ENCODE data around the gene S100A4. TPM values are rescaled to one million over a fixed set of nuclear protein-coding genes. Genes with fewer than 3 reads are reported as not detected.
A peak's percentile ranks its signal among the peaks of the same experiment; 100 is the strongest.

S100A4 gene
- total RNA-seq, 6 experiments from 2014 or later: 7.6 to 21.6 (median 14.0) TPM

DNA sequence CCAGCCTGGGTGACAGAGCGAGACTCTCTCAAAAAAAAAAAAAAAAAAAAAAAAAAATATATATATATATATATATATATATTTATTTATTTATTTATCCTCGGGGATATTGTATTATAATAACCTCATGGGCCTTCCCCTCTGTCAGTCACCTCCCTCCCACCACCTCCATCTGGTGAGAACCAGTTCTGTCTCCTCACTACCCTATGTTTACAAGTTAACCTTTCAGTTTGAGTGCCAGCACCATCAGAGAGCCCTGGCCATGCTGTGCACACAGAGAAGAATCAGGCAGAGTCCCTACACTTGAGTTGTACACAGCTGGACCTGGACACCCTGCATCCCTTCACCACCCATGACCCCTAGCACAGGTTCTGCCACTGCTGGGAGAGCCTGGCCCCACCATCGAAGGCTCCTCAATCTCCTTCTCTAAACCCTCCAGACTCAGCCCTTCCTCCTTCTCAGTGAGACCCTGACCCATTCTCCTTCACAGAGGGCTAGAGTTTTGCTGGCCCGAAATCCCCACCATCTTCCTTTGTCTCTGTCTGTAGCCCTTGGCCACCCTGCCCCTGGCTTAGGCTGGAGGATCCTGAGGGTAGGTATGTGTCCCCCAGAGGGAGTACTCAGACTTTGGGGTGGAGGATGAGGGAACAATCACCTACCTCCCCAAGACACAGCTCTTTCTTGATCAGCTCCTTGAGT is 6.1 kb downstream of the S100A4 start:
- Histone ChIP-seq H3K4me3 (no peak overlapping the region), H3K27me3 (no peaks in the 10 kb centered on the region), H3K4me1 (no peaks in the 10 kb centered on the region), H3K36me3 (no peaks in the 10 kb centered on the region), H3K9me3 (no peaks in the 10 kb centered on the region), H3K27ac (no peak overlapping the region)
- no peak for ATAC-seq
- no peak for DNase-seq
- intact Hi-C loops (cut with DNase I): no loop called here
- 61% methylated on average over 2 of the region's 4 CpGs for WGBS (ENCODE audit: insufficient coverage, low coverage, low lambda C conversion rate, missing lambda C conversion rate)
- no peak for TF ChIP-seq POLR2A (IDR thresholded peaks at IDR 0.05)
- TF ChIP-seq, protein P1, sequence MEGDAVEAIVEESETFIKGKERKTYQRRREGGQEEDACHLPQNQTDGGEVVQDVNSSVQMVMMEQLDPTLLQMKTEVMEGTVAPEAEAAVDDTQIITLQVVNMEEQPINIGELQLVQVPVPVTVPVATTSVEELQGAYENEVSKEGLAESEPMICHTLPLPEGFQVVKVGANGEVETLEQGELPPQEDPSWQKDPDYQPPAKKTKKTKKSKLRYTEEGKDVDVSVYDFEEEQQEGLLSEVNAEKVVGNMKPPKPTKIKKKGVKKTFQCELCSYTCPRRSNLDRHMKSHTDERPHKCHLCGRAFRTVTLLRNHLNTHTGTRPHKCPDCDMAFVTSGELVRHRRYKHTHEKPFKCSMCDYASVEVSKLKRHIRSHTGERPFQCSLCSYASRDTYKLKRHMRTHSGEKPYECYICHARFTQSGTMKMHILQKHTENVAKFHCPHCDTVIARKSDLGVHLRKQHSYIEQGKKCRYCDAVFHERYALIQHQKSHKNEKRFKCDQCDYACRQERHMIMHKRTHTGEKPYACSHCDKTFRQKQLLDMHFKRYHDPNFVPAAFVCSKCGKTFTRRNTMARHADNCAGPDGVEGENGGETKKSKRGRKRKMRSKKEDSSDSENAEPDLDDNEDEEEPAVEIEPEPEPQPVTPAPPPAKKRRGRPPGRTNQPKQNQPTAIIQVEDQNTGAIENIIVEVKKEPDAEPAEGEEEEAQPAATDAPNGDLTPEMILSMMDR (IDR thresholded peaks at IDR 0.05): no peak

DNA sequence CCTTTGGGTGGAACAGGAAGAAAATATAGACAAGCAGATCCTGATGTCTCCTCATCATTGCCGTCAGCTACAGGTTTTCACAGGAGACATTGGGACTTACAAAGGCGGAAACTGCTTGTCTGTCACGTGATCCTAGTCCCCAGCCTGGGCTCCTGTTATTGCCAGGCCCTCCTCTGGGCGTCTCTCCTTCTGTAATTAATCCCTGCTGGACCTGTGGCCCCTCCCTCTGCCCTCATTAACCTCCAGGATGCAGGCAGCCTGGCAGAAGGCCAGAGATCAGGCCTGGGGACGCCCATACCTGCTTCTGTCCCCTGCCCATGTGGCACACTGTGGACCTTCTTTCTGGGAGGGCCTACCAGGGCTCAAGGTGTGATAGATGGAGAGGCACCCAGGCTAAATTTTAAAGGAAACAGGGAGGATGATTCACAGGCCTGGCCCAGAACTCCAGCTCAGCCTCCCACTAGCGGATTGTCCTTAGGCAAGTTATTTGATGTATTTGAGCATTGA is 7.2 kb downstream of the S100A4 start:
- no peak overlapping the region for H3K4me3 ChIP-seq
- WGBS (ENCODE audit: insufficient coverage, low coverage, low lambda C conversion rate, missing lambda C conversion rate): 84% methylated on average over 5 of the region's 6 CpGs
- no peaks in the 10 kb centered on the region for H3K36me3 ChIP-seq
- H3K27ac ChIP-seq: no peak overlapping the region
- DNase-seq: no peak
- ATAC-seq: no peak
- no peak for TF ChIP-seq POLR2A (IDR thresholded peaks at IDR 0.05)
- TF ChIP-seq, protein P1 (IDR thresholded peaks at IDR 0.05): no peak
- no peaks in the 10 kb centered on the region for H3K4me1 ChIP-seq
- no peaks in the 10 kb centered on the region for H3K27me3 ChIP-seq
- H3K9me3 ChIP-seq: no peaks in the 10 kb centered on the region
- intact Hi-C loops (cut with DNase I): no loop called here

DNA sequence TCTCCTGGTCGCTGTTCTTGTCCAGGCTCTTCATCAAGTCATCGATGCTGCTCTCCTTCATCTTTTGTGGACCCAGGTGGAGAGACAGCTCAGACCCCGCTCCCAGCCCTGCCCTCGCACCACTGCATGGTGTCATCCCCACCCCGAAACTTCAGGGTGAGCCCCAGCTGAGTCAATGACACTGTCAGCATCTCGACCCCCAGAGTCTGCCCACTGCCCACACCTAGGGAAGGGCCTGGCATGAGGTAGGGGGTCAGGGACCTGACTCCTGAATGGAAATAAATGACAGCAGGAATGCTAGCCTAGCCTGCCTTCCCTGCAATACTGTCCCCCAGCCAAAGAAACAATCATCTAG is 8.3 kb downstream of the S100A4 start:
- ATAC-seq (no peak), DNase-seq (peak in 1 of 3 donors; percentile 45)
- no peaks in the 10 kb centered on the region for H3K36me3 ChIP-seq
- no CpG with 5 or more reads among the region's 6 CpGs for WGBS (ENCODE audit: insufficient coverage, low coverage, low lambda C conversion rate, missing lambda C conversion rate)
- no peak for TF ChIP-seq POLR2A (IDR thresholded peaks at IDR 0.05)
- TF ChIP-seq, protein P1 (IDR thresholded peaks at IDR 0.05): no peak
- no peaks in the 10 kb centered on the region for H3K27me3 ChIP-seq
- intact Hi-C loops (cut with DNase I): no loop called here
- H3K4me1 ChIP-seq: no peaks in the 10 kb centered on the region
- no peak overlapping the region for H3K27ac ChIP-seq
- H3K9me3 ChIP-seq: no peaks in the 10 kb centered on the region
- no peak overlapping the region for H3K4me3 ChIP-seq

DNA sequence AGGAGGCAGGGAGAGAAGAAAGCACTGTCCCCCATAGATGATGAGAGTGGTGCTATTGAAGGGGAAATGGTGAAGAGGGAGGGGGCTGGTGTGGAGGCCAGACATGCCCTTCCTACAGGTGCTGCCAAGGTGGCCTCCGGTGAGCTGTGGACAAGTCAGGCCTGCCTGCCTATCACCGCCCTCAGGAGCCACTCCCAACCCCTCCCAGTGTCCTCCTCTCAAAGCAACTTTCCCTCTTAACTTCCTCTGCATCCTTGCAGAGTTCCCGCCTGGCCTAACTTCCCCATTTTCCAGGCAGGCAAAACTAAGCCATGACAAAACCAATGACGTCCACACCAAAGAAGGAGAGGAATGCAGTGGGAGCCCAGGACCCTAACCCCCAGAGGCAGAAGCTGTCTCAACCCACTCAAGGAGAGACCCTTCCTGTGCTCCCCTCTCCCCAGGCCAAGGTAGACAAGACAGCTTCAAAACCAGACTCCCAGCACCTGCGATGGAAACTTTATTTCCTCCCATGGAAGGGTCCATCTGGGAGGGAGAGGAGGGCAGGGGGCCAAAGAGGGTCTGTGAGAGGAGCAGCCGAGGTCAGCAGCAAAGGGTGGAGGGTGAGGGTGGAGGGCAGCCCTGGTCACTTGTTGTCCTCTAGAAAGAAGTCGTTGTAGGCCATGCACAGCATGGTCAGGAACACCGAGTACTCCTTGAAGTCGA is 8.8 kb downstream of the S100A4 start:
- Histone ChIP-seq H3K4me3 (no peak overlapping the region), H3K36me3 (no peaks in the 10 kb centered on the region), H3K4me1 (no peaks in the 10 kb centered on the region), H3K9me3 (no peaks in the 10 kb centered on the region), H3K27me3 (peaks cover 0 to 3% of the 10 kb centered on the region in 2 donors), H3K27ac (peak overlapping the region in 1 of 3 donors; percentile 75)
- ATAC-seq: no peak
- intact Hi-C loops (cut with DNase I): no loop called here
- no peak for TF ChIP-seq POLR2A (IDR thresholded peaks at IDR 0.05)
- TF ChIP-seq, protein P1 (IDR thresholded peaks at IDR 0.05): no peak
- WGBS (ENCODE audit: insufficient coverage, low coverage, low lambda C conversion rate, missing lambda C conversion rate): 69% methylated on average over 2 of the region's 9 CpGs
- peak in 1 of 3 donors; percentile 42 for DNase-seq
